ENCODE results near the gene CPEB2.

Gene CPEB2

DNA sequence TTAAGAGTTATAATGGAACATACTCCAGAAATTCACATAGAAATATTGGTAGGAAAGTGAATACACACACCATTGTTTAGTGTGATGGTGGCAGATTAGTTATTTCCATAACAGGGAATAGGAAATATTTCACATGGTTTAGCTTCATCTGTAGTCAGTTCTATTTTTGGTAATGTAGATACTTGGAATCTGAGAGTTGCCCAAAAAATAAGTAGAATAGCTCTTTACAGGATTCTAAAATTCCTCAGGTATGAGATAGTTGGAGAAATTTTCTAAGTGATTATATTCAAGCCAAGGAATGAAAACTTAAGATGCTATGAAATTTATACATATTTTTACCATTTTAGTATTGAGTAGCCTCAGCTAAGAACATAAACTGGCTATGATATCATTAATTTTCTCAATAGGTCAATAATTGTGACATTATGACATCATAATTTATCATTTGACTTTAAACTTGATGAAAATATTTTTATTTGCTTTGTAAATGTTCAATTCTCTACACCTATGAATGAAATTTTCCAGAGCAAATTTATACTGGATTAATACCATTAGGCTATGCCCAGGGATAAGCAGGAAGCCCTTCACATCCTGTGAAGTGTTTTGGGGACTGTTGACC is 35.8 kb downstream of the CPEB2 start:
- TF ChIP-seq, protein P1, sequence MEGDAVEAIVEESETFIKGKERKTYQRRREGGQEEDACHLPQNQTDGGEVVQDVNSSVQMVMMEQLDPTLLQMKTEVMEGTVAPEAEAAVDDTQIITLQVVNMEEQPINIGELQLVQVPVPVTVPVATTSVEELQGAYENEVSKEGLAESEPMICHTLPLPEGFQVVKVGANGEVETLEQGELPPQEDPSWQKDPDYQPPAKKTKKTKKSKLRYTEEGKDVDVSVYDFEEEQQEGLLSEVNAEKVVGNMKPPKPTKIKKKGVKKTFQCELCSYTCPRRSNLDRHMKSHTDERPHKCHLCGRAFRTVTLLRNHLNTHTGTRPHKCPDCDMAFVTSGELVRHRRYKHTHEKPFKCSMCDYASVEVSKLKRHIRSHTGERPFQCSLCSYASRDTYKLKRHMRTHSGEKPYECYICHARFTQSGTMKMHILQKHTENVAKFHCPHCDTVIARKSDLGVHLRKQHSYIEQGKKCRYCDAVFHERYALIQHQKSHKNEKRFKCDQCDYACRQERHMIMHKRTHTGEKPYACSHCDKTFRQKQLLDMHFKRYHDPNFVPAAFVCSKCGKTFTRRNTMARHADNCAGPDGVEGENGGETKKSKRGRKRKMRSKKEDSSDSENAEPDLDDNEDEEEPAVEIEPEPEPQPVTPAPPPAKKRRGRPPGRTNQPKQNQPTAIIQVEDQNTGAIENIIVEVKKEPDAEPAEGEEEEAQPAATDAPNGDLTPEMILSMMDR (IDR thresholded peaks at IDR 0.05; ENCODE audit: control insufficient read depth, insufficient read depth, low read depth, low read length, missing control alignments): no peak
- no peak overlapping the region for H3K4me3 ChIP-seq (ENCODE audit: control insufficient read depth, low read depth, low read length)
- DNase-seq (ENCODE audit: low read depth): no peak

DNA sequence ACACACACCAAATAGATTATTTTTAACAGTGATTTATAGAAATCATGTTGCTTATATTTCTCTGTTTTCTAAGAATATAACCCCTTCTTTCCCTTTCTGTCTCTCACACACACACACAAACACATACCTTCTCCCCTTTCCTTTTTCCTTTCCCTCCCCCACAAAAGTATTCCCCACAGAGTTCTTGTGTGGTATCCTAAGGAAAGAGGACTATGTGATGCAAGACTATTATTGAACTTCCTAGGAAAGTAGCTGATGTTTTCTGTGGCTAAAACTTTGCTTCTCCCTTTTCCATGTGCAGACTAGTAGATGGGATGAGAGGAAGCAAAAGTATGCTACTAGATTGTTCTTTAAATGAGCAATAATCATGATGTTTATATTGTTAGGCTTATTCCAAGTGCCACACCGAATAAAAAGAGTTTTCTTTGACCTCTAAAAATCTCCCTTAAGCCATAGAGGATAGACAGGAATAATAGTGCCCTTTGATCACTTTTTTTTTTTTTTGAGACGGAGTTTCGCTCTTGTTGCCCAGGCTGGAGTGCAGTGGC is 38.7 kb downstream of the CPEB2 start:
- H3K4me3 ChIP-seq (ENCODE audit: control insufficient read depth, low read depth, low read length): no peak overlapping the region
- TF ChIP-seq, protein P1 (IDR thresholded peaks at IDR 0.05; ENCODE audit: control insufficient read depth, insufficient read depth, low read depth, low read length, missing control alignments): no peak
- no peak for DNase-seq (ENCODE audit: low read depth)

DNA sequence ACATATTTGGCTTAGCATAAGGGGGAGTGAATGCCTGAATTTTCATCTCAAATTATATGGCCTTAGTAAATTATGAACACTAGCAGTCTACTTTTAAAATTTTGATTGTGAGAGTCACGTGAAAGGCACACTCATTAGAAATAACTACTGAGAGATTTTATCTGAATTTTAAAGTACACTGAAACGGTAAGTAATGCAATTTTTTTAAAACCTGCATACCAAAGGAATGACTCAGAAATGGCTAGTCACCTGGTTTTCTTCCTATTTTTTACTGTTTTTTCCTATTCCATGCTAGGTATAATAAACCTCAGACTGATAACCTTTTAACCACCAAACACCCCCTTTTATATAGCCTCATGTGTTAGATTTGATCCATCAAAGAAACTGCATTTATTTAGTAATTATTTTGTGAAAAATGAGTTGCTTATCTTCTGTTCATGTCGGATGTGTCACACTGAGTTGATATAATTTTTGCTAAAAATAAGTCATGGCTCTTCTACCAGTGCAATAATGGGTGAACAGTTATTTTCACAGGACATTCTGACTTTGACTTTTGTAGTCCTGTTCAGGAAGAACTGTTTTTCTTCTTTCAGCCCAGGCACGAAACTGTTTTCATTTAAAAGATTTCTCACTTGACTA is 40.4 kb downstream of the CPEB2 start:
- no peak overlapping the region for H3K4me3 ChIP-seq (ENCODE audit: control insufficient read depth, low read depth, low read length)
- TF ChIP-seq, protein P1 (IDR thresholded peaks at IDR 0.05; ENCODE audit: control insufficient read depth, insufficient read depth, low read depth, low read length, missing control alignments): no peak
- DNase-seq (ENCODE audit: low read depth): no peak

DNA sequence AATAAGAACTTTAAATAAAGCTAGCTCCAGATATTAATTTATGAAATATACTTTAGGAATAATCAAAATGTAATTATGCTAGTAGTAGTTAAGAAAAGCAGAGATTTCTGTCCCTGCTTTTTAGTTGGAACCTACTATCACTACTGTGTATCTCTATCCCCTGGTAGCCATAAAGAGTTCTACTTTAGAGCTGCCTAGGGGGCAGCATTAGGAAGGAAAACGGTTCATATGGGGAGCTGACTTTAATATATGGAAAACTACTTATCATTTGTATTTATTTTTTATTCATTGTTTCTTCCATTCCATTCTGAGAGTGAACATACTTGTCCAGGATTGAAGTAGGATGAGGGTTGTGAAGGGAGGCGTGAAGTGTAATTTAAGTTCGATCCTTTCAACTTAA is 40.9 kb downstream of the CPEB2 start:
- no peak for DNase-seq (ENCODE audit: low read depth)
- no peak overlapping the region for H3K4me3 ChIP-seq (ENCODE audit: control insufficient read depth, low read depth, low read length)
- TF ChIP-seq, protein P1 (IDR thresholded peaks at IDR 0.05; ENCODE audit: control insufficient read depth, insufficient read depth, low read depth, low read length, missing control alignments): peak; percentile 4

DNA sequence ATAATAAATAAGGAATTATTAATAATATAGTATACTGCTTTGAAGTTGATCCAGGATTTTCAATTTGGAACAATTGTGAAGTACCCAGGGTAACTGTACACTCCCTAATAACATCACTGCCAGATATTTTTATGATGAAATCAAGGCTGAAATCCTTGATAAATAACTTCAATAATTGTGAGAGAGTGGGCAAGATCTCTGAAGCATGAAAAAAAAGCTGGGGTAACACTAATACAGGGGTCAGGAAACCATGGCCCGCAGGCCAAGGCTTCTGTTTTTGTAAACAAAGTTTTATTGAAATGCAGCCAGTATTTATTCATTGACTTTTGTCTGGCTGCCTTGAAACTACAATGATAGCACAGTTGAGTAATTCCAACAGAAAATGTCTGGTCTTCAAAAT is 41.6 kb downstream of the CPEB2 start:
- H3K4me3 ChIP-seq (ENCODE audit: control insufficient read depth, low read depth, low read length): no peak overlapping the region
- TF ChIP-seq, protein P1 (IDR thresholded peaks at IDR 0.05; ENCODE audit: control insufficient read depth, insufficient read depth, low read depth, low read length, missing control alignments): no peak
- no peak for DNase-seq (ENCODE audit: low read depth)

DNA sequence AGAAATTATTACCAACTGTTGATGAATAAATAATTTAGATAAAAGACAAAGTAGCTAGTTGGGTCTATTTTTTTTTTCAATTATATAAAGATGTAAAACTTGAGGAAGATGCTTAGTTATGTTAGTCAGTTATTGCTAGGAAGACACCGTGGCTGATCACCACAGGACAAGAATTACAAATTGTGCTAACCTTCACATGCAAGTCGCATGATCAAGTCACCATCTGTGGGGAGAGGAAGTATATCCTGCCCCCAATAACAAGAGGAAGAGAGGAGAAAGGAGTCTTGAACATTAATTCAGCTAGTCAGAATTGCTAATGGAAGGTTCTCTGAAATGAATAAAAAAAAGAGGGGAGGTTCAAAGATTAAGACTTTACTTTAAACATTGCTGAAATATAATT is 52.3 kb downstream of the CPEB2 start:
- no peak for DNase-seq (ENCODE audit: low read depth)
- TF ChIP-seq, protein P1 (IDR thresholded peaks at IDR 0.05; ENCODE audit: control insufficient read depth, insufficient read depth, low read depth, low read length, missing control alignments): no peak
- H3K4me3 ChIP-seq (ENCODE audit: control insufficient read depth, low read depth, low read length): no peak overlapping the region

All from AG09309 (cell line).